GM13977 (cell line): ENCODE results near the gene CAPN10.

ENCODE experiments used
- DNase-seq: peaks from one replicate; pipeline ENCODE4 v3.0.0; 2012; ENCODE audit warnings: low spot score
- CTCF ChIP-seq: IDR thresholded peaks from 2 replicates; pipeline ENCODE4 v1.5.1; 2012; ENCODE audit warnings: mild to moderate bottlenecking, control low read depth; ENCODE audit not compliant: insufficient read depth; ENCODE audit errors: extremely low read depth, missing control alignments
- in situ Hi-C: fragments of 300-500 bp; cut with MboI; formaldehyde crosslinking; loops from one replicate; pipeline ENCODE4 v1.12.0; 2022; ENCODE audit warnings: low sequenced_read_pairs, low pct_unique_long_range_greater_than_20kb, mixed read lengths, inconsistent platforms; ENCODE audit not compliant: unreplicated experiment

The CAPN10 gene

GRCh38 chr2:240640939-240641338, 54.4 kb downstream of the CAPN10 start:
- DNase-seq, result no peak
- in situ Hi-C loops, result no loop called here

GRCh38 chr2:240642061-240642805, 55.7 kb downstream of the CAPN10 start:
- DNase-seq, result no peak
- in situ Hi-C loops, result no loop called here
- TF ChIP-seq CTCF, result no peak

More at GRCh38 chr2:240640939-240641338, 54.4 kb downstream of the CAPN10 start:
- peak; percentile 18 for TF ChIP-seq CTCF

GRCh38 chr2:240642806-240643092, 56.2 kb downstream of the CAPN10 start:
- DNase-seq, result no peak
- TF ChIP-seq CTCF, result no peak
- in situ Hi-C loops, result no loop called here

- in situ Hi-C loops, result no loop called here
- no peak for TF ChIP-seq CTCF
- no peak for DNase-seq
Observed at GRCh38 chr2:240643093-240643810, 56.7 kb downstream of the CAPN10 start.

GRCh38 chr2:240643811-240644150, 57.2 kb downstream of the CAPN10 start:
- no peak for TF ChIP-seq CTCF
- no peak for DNase-seq
- in situ Hi-C loops, result no loop called here

- DNase-seq, result no peak
- in situ Hi-C loops, result no loop called here
- TF ChIP-seq CTCF, result no peak
Observed at GRCh38 chr2:240644171-240644651, 57.7 kb downstream of the CAPN10 start.
